Right lobe of liver (tissue), 6 donors: Measurements from ENCODE around the gene SCN8A. TPM values are rescaled to one million over a fixed set of nuclear protein-coding genes. Genes with fewer than 3 reads are reported as not detected.

Source experiments
- ATAC-seq, 4 donors: fragments of 200-7000 bp; cut with Tn5 transposase; one replicate each; pipeline ENCODE4 v1.9.1; 2020; ENCODE audit warnings: mild to moderate bottlenecking in 4 of 4, moderate library complexity in 4 of 4
- DNase-seq, 3 donors: peaks; one replicate each; pipeline ENCODE4 v3.0.0-alpha.2; 2020
- H3K27ac ChIP-seq, 3 donors: fragments of 200-600 bp; one replicate each; pipeline ENCODE4 v1.8.0; 2022
- H3K27me3 ChIP-seq, 2 donors: fragments of 200-600 bp; one replicate each; pipeline ENCODE4 v1.8.0; 2022
- H3K36me3 ChIP-seq, 4 donors: fragments of 200-600 bp; sonication (generic) in 1 of 4; one replicate each; pipeline versions ENCODE4 v1.5.1 to v1.8.0; 2017 to 2022; ENCODE audit warnings: control low read depth in 1 of 4
- H3K4me1 ChIP-seq, 4 donors: fragments of 200-600 bp; sonication (generic) in 1 of 4; one replicate each; pipeline versions ENCODE4 v1.5.1 to v1.8.0; 2017 to 2022; ENCODE audit warnings: control low read depth in 1 of 4
- H3K4me3 ChIP-seq, 3 donors: fragments of 200-600 bp; one replicate each; pipeline ENCODE4 v1.8.0; 2022
- H3K9me3 ChIP-seq, 4 donors: fragments of 200-600 bp; sonication (generic) in 1 of 4; one replicate each; pipeline versions ENCODE4 v1.5.1 to v1.8.0; 2017 to 2022; ENCODE audit warnings: control low read depth in 1 of 4
- POLR2A ChIP-seq: fragments of 450-650 bp; IDR thresholded peaks from one replicate; pipeline ENCODE4 v1.6.1; 2017; ENCODE audit warnings: antibody characterized with exemption, mild to moderate bottlenecking
- WGBS: methylation state at CpG from one replicate; pipeline ENCODE4 v1.1.6; 2018; ENCODE audit warnings: low coverage, low lambda C conversion rate; ENCODE audit not compliant: insufficient coverage; ENCODE audit errors: missing lambda C conversion rate; 5-methylcytosine and 5-hydroxymethylcytosine counted together
- intact Hi-C, 2 donors: fragments of 100-400 bp; cut with DNase I; formaldehyde crosslinking; loops; one replicate each; pipeline versions ENCODE4 v1.11.2 to v1.14.1; 2022
- total RNA-seq, 6 experiments: library from RNA; depleted of rRNA in 2 of 6; stranded (reverse); fragments of >200 nt in 2 of 6; fragmentation: NEBNext Ultra II Directional in 3 of 6; extraction: Animal tissue kit (Norgen Biotek cat#: 25700) in 3 of 6; gene quantifications; one replicate each; pipeline versions ENCODE4 v1.1.0 to v1.2.4, GENCODE V29; 2016 to 2023
- TF ChIP-seq, protein P1 (sequence below), 4 donors: fragments of 200-600 bp in 3 of 4; fragments of 450-650 bp in 1 of 4; IDR thresholded peaks; one replicate each; pipeline versions ENCODE4 v1.5.1 to v1.8.0; 2016 to 2022; ENCODE audit warnings: antibody characterized with exemption in 4 of 4, mild to moderate bottlenecking in 2 of 4
- donor health status: DM: no; HTN: yes; CAD: no.
- donor health status: DM: no; HTN: no; CAD: no.
- donor health status: DM: no; HTN: no; CAD: no.
- donor health status: DM: no; HTN: yes; CAD: no.
- donor health status: DM: no; HTN: yes; CAD: no.

SCN8A gene
- total RNA-seq, 6 experiments from 2014 or later: 1.7 to 5.6 (median 3.7) TPM

DNA sequence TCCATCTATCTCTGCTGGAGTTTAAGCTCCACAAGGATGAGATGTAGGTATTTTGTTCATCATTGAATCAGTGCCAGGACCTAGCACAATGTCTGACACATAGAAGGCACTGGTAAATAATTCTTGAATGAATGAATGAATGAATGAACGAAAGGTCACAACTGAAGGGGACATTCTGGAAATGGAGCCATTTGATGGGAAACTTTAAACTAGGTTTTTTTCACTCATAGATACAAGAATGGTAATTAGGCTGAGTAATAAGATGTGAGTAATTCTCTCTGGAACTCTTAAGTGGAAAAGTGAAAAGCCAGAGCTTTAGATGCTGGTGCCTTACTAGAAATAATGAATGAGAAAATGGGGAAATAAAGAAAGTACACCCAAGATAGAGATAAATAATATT is 44.3 kb downstream of the SCN8A start:
- DNase-seq (no peak), ATAC-seq (no peak)
- H3K4me3 ChIP-seq: no peak overlapping the region
- H3K9me3 ChIP-seq: peaks cover 0 to 3% (median 0%) of the 10 kb centered on the region in 4 donors
- H3K27ac ChIP-seq: no peak overlapping the region
- H3K27me3 ChIP-seq: no peaks in the 10 kb centered on the region
- H3K36me3 ChIP-seq: no peaks in the 10 kb centered on the region
- peaks cover 0 to 13% (median 0%) of the 10 kb centered on the region in 4 donors for H3K4me1 ChIP-seq
- no peak for TF ChIP-seq POLR2A
- TF ChIP-seq, protein P1, sequence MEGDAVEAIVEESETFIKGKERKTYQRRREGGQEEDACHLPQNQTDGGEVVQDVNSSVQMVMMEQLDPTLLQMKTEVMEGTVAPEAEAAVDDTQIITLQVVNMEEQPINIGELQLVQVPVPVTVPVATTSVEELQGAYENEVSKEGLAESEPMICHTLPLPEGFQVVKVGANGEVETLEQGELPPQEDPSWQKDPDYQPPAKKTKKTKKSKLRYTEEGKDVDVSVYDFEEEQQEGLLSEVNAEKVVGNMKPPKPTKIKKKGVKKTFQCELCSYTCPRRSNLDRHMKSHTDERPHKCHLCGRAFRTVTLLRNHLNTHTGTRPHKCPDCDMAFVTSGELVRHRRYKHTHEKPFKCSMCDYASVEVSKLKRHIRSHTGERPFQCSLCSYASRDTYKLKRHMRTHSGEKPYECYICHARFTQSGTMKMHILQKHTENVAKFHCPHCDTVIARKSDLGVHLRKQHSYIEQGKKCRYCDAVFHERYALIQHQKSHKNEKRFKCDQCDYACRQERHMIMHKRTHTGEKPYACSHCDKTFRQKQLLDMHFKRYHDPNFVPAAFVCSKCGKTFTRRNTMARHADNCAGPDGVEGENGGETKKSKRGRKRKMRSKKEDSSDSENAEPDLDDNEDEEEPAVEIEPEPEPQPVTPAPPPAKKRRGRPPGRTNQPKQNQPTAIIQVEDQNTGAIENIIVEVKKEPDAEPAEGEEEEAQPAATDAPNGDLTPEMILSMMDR (IDR thresholded peaks at IDR 0.05): no peak
- intact Hi-C loops: no loop called here
- 80% methylated on average over 1 of the region's 1 CpG for WGBS

GRCh38 chr12:51636581-51636980 is 45.5 kb downstream of the SCN8A start:
- Histone ChIP-seq H3K36me3 (no peaks in the 10 kb centered on the region), H3K27me3 (no peaks in the 10 kb centered on the region), H3K4me1 (peaks cover 0 to 2% (median 0%) of the 10 kb centered on the region in 4 donors), H3K4me3 (no peak overlapping the region), H3K27ac (no peak overlapping the region), H3K9me3 (peaks cover 0 to 3% (median 0%) of the 10 kb centered on the region in 4 donors)
- 49% methylated on average over 3 of the region's 3 CpGs for WGBS
- DNase-seq (no peak), ATAC-seq (no peak)
- intact Hi-C loops: no loop called here
- no peak for TF ChIP-seq POLR2A
- TF ChIP-seq, protein P1 (IDR thresholded peaks at IDR 0.05): no peak

DNA sequence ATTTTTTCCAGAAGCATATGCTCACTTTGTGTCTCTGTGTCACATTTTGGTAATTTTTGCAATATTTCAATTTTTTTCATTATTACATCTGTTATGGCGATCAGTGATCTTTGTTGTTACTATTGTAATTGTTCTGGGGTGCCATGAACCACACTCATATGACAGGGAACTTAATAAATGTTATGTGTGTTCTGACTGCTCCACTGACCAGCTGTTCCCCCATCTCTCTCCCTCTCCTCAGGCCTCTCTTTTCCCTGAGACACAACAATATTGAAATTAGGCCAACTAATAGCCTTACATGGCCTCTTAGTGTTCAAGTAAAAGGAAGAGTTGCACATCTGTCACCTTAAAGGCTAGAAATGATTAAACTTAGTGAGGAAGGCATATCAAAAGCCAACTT is 46.0 kb downstream of the SCN8A start:
- no peak overlapping the region for H3K27ac ChIP-seq
- intact Hi-C loops: no loop called here
- no peaks in the 10 kb centered on the region for H3K27me3 ChIP-seq
- WGBS: 100% methylated on average over 1 of the region's 1 CpG
- ATAC-seq: no peak
- no peak for TF ChIP-seq POLR2A
- TF ChIP-seq, protein P1 (IDR thresholded peaks at IDR 0.05): no peak
- DNase-seq: no peak
- H3K4me3 ChIP-seq: no peak overlapping the region
- no peaks in the 10 kb centered on the region for H3K36me3 ChIP-seq
- H3K9me3 ChIP-seq: peaks cover 0 to 3% (median 0%) of the 10 kb centered on the region in 4 donors
- no peaks in the 10 kb centered on the region for H3K4me1 ChIP-seq

- ATAC-seq: no peak
- WGBS: 78% methylated on average over 4 of the region's 5 CpGs
- no peaks in the 10 kb centered on the region for H3K36me3 ChIP-seq
Measured at GRCh38 chr12:51639361-51639760, 48.3 kb downstream of the SCN8A start.

More at GRCh38 chr12:51639361-51639760, 48.3 kb downstream of the SCN8A start:
- intact Hi-C loops: no loop called here
- DNase-seq: no peak
- H3K4me1 ChIP-seq: no peaks in the 10 kb centered on the region
- H3K27ac ChIP-seq: no peak overlapping the region
- H3K9me3 ChIP-seq: peaks cover 0 to 3% (median 0%) of the 10 kb centered on the region in 4 donors
- no peak overlapping the region for H3K4me3 ChIP-seq
- TF ChIP-seq, protein P1 (IDR thresholded peaks at IDR 0.05): no peak
- no peak for TF ChIP-seq POLR2A
- H3K27me3 ChIP-seq: no peaks in the 10 kb centered on the region
